Measurements from ENCODE around the gene FAM50A.
A peak's percentile ranks its signal among the peaks of the same experiment; 100 is the strongest.

The FAM50A gene

DNA sequence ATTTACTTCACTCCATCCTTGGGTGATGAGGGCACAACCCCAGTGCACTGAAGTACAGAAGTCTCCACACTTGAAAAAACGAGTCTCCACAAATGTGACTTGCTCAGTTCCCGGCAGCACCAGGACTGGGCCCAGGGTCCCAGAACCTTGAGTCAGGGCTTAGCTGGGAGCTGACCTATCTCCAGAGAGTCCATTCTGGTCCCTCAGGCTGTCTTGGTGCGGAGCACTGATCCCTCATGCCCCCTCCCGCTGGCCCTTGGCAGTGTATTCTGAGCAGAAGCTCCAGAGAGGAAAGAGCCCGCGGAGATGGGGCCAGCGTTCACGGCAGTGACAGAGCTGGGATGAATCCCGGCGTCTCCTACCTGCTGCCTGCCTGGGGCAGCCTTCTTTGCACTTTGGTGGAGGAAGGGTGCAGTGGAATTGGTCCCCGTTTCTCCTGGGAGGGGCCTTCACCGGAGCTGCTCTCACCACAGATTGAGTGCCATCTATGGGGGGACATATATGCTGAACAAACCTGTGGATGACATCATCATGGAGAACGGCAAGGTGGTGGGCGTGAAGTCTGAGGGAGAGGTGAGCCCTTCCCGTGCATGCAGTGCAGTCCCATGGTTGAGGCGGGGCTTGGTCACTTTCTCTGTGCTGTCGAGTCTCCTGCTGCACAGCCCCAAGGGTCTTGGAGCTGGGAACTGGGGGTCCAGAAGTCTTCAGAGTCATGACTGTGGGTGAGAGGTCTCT lies 3.2 kb upstream of the FAM50A start:
- no peak for DNase-seq

GRCh38 chrX:154441564-154441963 lies 2.4 kb upstream of the FAM50A start:
- no peak for DNase-seq

- no peak for DNase-seq
Measured at GRCh38 chrX:154441984-154442707, 1.8 kb upstream of the FAM50A start.

- no peak for DNase-seq
Measured at GRCh38 chrX:154443479-154443910, 446 bp upstream of the FAM50A start.

GRCh38 chrX:154444755-154445246 lies 860 bp downstream of the FAM50A start:
- DNase-seq, result no peak

- no peak for DNase-seq
Measured at GRCh38 chrX:154445776-154446175, 1.8 kb downstream of the FAM50A start.

GRCh38 chrX:154446430-154446829 lies 2.5 kb downstream of the FAM50A start:
- DNase-seq, result no peak

DNA sequence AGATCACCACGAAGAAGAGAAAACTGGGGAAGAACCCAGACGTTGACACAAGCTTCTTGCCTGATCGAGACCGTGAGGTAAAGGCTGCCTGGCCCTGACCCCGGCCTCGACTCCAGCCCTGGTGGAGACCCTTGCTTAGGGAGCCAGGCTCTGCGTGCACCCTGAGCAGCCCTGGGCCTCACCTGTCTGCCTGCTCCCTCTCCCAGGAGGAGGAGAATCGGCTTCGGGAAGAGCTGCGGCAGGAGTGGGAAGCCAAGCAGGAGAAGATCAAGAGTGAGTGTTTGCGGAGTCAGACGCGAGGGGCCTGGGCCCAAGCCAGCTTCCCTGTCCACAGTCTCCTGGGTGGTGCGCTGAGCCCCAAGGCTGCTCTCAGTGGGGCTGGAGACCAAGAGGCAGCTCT lies 4.5 kb downstream of the FAM50A start:
- no peak for DNase-seq

DNA sequence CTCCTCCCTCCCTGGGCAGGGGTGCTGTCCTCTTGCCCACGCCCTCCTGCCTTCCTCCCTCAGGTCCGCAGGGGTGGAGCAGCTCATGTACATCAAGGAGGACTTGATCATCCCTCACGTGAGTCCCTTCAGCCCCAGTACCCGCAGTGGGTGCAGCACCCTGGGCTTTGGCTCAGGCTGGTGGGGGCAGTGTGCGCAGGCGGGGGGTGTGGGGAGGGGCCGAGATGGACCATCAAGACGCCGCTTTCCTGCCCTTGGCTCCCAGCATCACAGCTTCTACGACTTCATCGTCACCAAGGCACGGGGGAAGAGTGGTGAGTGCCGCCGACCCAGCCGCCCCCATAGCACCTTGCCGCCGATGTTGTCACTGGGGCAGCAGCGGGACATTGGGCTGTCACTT lies 5.7 kb downstream of the FAM50A start:
- DNase-seq, result no peak

- no peak for DNase-seq
Measured at GRCh38 chrX:154450312-154450711, 6.4 kb downstream of the FAM50A start.

DNA sequence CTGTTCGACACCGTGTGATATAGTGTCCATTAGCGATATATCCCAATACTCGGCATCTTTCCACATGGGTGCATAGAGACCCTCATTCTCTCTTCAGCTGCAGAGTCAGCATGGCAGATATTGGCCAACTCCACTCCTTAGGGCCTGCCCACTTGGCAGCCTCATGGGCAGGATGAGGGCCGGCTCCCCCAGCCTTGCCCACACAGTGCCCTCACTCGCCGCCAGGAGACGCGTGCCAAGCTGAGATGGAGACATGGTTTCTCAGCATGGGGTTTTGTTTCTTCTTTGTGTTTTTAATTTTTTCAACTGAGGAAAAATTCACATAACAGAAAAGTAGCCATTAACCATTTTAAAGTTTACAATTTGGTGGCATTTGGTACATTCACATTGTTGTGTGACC lies 8.9 kb downstream of the FAM50A start:
- DNase-seq, result no peak

- peak; percentile 69 for DNase-seq
Measured at GRCh38 chrX:154457491-154458115, 13.7 kb downstream of the FAM50A start.

DNA sequence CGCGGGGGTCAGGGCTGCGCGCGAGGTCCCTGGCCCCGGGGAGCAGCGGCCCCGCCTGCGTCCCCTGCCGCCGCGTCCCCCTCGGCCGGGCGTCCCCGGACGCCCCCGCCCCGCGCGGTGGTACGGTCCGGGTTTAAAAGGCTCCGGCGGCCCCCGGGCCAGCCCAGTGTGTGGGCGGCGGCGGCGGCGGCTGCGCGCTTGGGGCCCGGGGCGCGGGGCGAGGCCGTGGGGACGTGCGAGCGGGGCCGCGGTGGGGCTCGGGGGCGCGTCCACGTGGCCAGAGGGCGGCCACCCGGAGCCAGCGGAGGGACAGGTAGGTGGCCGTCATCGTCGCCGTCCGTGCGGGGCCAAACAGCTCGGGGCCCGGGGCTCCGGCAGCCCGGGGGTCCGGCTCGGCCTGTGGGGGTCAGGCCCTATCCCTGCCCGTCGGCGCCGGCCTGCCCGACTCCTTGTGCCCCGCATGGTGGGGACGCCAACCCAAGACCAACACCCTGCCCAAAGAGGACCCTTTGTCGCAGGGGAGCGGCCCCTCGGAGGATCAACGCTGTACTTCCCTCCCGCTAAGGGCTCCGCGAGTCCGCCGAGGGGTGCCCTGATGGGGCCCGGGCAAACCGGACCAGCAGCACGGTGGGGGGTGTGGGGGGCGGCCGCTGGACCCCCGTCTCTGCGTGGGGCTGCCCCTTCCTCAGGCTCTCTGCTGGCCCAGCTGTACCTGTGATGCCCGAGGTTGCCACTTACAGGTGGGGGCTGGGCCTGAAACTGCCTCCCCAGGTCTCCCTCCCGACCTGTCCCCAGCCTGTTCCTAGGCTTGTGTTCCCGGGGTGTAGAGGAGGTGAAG lies 14.4 kb downstream of the FAM50A start, which contains the start of gene PLXNA3:
Gene PLXNA3 (plus strand): TSS at position 166 of the 838 bp plus-strand sequence. CDS start 1,903 bp downstream, outside the sequence.
- DNase-seq, result peak; percentile 40

DNA sequence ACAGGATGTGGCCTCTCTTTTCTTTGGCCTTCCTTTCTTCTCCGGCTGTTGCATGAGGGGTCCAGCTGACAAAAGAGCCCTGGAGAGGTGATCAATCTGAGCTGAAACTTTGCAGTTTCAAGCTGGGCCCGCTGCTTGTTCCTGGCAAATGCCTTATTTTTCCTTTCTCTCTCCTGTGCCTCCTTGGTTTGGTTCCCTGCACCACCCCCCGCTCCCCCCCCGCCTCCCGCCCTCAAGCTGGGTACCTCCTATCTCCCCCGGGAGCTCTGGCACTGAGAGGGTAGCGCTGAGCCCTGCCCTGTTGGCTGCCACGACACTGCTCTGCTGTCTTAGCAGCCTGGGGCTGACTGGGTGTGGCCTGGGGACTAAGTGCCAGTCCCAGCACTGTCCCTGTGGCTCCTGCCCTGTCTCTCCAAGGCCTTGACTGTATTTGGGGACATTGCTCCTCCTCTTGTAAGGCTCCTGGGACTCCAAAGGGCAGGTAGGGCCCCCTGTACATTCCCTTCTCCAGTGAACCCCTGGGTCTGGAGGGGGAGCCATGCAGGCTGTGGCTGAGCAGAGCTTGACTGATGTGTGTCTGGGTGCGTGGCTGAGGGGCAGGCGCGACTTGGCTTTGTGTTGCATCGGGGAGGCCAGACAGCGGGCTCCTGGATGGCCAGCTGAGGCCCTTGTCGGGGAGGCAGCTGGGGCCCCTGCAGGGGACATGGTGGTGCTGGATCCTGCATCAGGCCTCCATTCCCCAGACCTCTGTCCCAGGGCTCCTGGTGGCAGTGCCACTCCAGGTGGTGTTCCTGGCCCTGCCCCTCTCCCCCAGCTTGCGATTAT lies 15.2 kb downstream of the FAM50A start:
- no peak for DNase-seq

DNA sequence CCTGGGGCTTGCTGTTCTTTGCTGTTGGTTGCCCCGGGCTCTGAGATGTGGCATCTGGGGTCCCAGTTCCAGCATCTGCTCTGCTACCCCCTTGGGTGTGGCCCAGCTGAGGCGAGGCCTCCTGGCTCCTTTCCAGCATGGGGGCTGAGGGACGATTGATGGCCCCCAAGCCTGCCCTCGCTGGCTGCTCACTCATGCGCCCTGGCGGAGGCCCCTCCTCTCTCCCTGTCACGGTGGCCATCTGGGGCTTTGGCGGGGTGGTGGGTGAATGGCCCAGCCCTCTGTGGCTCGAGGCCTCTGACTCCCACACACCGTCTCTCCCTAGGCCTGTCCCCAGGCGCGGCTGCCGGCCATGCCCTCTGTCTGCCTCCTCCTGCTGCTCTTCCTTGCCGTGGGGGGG lies 15.9 kb downstream of the FAM50A start:
- DNase-seq, result no peak

DNA sequence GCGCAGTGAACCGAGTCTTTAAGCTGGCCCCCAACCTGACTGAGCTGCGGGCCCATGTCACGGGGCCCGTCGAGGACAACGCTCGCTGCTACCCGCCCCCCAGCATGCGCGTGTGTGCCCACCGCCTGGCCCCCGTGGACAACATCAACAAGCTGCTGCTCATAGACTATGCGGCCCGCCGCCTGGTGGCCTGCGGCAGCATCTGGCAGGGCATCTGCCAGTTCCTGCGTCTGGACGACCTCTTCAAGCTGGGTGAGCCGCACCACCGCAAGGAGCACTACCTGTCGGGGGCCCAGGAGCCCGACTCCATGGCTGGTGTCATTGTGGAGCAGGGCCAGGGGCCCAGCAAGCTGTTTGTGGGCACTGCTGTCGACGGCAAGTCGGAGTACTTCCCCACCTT lies 16.4 kb downstream of the FAM50A start:
- no peak for DNase-seq

- DNase-seq, result no peak
Measured at GRCh38 chrX:154462396-154462795, 18.5 kb downstream of the FAM50A start.

GRCh38 chrX:154463611-154464220 lies 19.8 kb downstream of the FAM50A start:
- no peak for DNase-seq

GRCh38 chrX:154464806-154465365 lies 20.9 kb downstream of the FAM50A start:
- DNase-seq, result no peak

GRCh38 chrX:154465601-154466000 lies 21.7 kb downstream of the FAM50A start:
- DNase-seq, result no peak

DNA sequence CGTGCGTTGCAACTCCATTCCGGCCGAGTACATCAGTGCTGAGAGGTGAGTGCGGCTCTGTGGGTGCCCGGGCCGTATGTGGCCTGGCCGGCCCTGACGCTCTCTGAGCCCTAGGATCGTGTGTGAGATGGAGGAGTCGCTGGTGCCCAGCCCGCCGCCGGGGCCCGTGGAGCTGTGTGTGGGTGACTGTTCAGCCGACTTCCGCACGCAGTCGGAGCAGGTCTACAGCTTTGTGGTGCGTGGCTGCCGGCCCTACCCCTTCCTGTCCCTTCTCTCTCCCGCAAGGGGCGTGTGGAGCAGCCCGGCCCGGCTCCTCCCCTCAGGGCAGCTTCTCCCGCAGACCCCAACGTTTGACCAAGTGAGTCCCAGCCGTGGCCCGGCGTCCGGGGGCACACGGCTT lies 22.1 kb downstream of the FAM50A start:
- DNase-seq, result no peak

All from NCI-H774 (cell line).